Measurements from ENCODE around the gene TOX3. TPM values are rescaled to one million over a fixed set of nuclear protein-coding genes. Genes with fewer than 3 reads are reported as not detected.

TOX3 gene
- total and polyA plus RNA-seq, 2 of the 8 experiments (the other 6 are each of a cell fraction or from before 2014, with no cell fraction given), result 16.7 to 31.2 TPM

DNA sequence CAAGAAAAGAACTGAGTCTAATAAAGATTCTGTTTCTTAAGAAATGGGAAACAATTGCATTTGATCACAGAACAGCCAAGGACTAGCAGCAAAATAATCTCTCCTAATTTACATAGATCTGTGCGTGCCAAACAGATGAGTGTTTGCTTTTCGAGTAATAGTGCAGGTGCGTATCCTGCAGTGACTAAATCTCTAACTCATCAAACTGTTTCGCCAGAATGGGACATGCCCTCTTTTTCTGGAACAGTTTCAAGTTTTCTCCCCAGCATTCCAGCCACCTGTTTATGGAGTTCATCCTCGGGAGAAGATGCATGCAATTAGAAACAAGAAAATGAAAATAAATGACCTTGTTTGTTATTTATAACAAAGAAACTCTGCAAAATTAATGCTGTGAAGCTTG is 5.7 kb upstream of the TOX3 start:
- Histone ChIP-seq H2BK15ac (ENCODE audit: low read length) (no peak overlapping the region), H4K20me1 (replicated peaks in 1 of 2; ENCODE audit: control insufficient read depth in 1 of 2, insufficient read depth in 2 of 2, low read length in 2 of 2) (peaks cover 0 to 3% of the 10 kb centered on the region in 2 experiments), H3K4me3 (ENCODE audit: extremely low read depth in 1 of 4, insufficient read depth in 2 of 4, low read depth in 3 of 4, low read length in 4 of 4) (no peak overlapping the region), H3K79me1 (ENCODE audit: low read depth, low read length) (no peaks in the 10 kb centered on the region), H3K14ac (ENCODE audit: insufficient read length) (no peak overlapping the region), H3K4me1 (replicated peaks in 1 of 4; ENCODE audit: control insufficient read depth in 3 of 4, insufficient read depth in 4 of 4, low read length in 3 of 4) (peaks cover 0 to 11% (median 5%) of the 10 kb centered on the region in 4 experiments; a peak in 3 of 7 replicates), H3K4ac (replicated peaks; ENCODE audit: insufficient read length, low read depth, low read length) (no peak overlapping the region), H3K27ac (ENCODE audit: low read depth, low read length) (no peak overlapping the region), H3K23ac (ENCODE audit: insufficient read length) (no peak overlapping the region), H4K91ac (replicated peaks; ENCODE audit: insufficient read length, low read length) (no peak overlapping the region), H3K23me2 (ENCODE audit: low read depth, low read length) (no peaks in the 10 kb centered on the region), H4K8ac (ENCODE audit: extremely low read depth, insufficient read depth, low read length) (no peak overlapping the region), H3K36me3 (ENCODE audit: control insufficient read depth in 2 of 4, insufficient read depth in 4 of 4, low read length in 3 of 4) (no peaks in the 10 kb centered on the region), H2AK5ac (ENCODE audit: low read depth, low read length) (no peak overlapping the region), H2BK120ac (replicated peaks; ENCODE audit: low read depth, low read length) (no peak overlapping the region), H3K27me3 (replicated peaks in 1 of 4; ENCODE audit: control insufficient read depth in 3 of 4, extremely low read depth in 1 of 4, insufficient read depth in 3 of 4, low read length in 3 of 4) (peaks cover 0 to 15% (median 8%) of the 10 kb centered on the region in 4 experiments; a peak in 5 of 7 replicates), H4K5ac (ENCODE audit: insufficient read length, low read depth, low read length) (no peak overlapping the region), H3K56ac (replicated peaks; ENCODE audit: insufficient read length, low read depth, low read length) (no peak overlapping the region), H3K9ac (replicated peaks in 1 of 4; ENCODE audit: extremely low read depth in 1 of 4, low read depth in 3 of 4, low read length in 3 of 4) (no peak overlapping the region), H3K9me3 (ENCODE audit: insufficient read depth in 2 of 2, low read depth in 1 of 2, low read length in 1 of 2) (0 out of 4 replicates have a peak, but pooled peaks cover 0 to 4% of the 10 kb centered on the region in 2 experiments), H2BK12ac (ENCODE audit: low read depth, low read length) (no peak overlapping the region), H2BK5ac (ENCODE audit: low read depth, low read length) (no peak overlapping the region), H3K18ac (ENCODE audit: extremely low read depth, low read length) (no peak overlapping the region), H2BK20ac (ENCODE audit: low read length) (no peak overlapping the region), H3K4me2 (ENCODE audit: insufficient read depth in 1 of 2, low read depth in 2 of 2, low read length in 2 of 2) (no peak overlapping the region), H2AFZ (ENCODE audit: low read length) (no peak overlapping the region), H3K79me2 (ENCODE audit: control insufficient read depth in 1 of 2, insufficient read depth in 2 of 2, low read length in 2 of 2) (no peaks in the 10 kb centered on the region)
- ChIA-PET CTCF (ENCODE audit: partially characterized antibody) (interaction anchor here (0.7 to 1.5 kb wide), 5 partner anchors 25 to 376 kb away, joined by 3 to 5 read pairs (median 3); no protein-coding TSS in a partner anchor), POLR2A (ENCODE audit: partially characterized antibody) (no interaction called here)
- DNase-seq (ENCODE audit: low read depth in 1 of 2, low spot score in 2 of 2), result no peak
- no peak for TF ChIP-seq TAF7 (optimal IDR thresholded peaks at IDR 0.05; ENCODE audit: borderline replicate concordance, low read depth, low read length)
- no peak for TF ChIP-seq GTF2F1 (IDR thresholded peaks at IDR 0.05; ENCODE audit: borderline replicate concordance, low read depth, low read length)
- no peak for TF ChIP-seq CEBPB (IDR thresholded peaks at IDR 0.05; ENCODE audit: low read depth, low read length)
- FAIRE-seq, result no peak
- 89% methylated on average over 5 of the region's 5 CpGs; no CpG with 5 or more reads in 1 of the 2 experiments for WGBS, 2 experiments (ENCODE audit: extremely low coverage in 1 of 2, insufficient coverage in 1 of 2, insufficient read length in 1 of 2, insufficient replicate concordance in 2 of 2, low coverage in 1 of 2, low lambda C conversion rate in 2 of 2, missing lambda C conversion rate in 1 of 2)

Data from H1 (cell line).